Karpas-422 (cell line): Measurements from ENCODE around the gene AGAP2. TPM values are rescaled to one million over a fixed set of nuclear protein-coding genes. Genes with fewer than 3 reads are reported as not detected.

Experiments used
- DNase-seq: peaks from one replicate; pipeline ENCODE4 v3.0.0-alpha.2; 2015
- H2AFZ ChIP-seq: fragments of 200-600 bp; sonication (generic); 2 replicates; pipeline ENCODE4 v1.6.1; 2014; ENCODE audit warnings: antibody characterized with exemption, low read length, mixed read lengths
- H3K27ac ChIP-seq: fragments of 200-600 bp; sonication (generic); 2 replicates; pipeline ENCODE4 v1.5.1; 2014; ENCODE audit warnings: mild to moderate bottlenecking, low read length, moderate library complexity
- H3K27me3 ChIP-seq: fragments of 200-600 bp; sonication (generic); 2 replicates; pipeline ENCODE4 v1.6.1; 2014; ENCODE audit warnings: low read length, mixed read lengths
- H3K36me3 ChIP-seq: fragments of 200-600 bp; sonication (generic); 2 replicates; pipeline ENCODE4 v1.6.1; 2014; ENCODE audit warnings: low read length, mixed read lengths; ENCODE audit not compliant: insufficient read depth
- H3K4me1 ChIP-seq: fragments of 200-600 bp; sonication (generic); 2 replicates; pipeline ENCODE4 v1.6.1; 2014; ENCODE audit warnings: mild to moderate bottlenecking, low read length, mixed read lengths
- H3K4me2 ChIP-seq: fragments of 200-600 bp; sonication (generic); 2 replicates; pipeline ENCODE4 v1.6.1; 2014; ENCODE audit warnings: low read length, low read depth, mild to moderate bottlenecking; ENCODE audit not compliant: poor library complexity, severe bottlenecking
- H3K4me3 ChIP-seq: fragments of 200-600 bp; sonication (generic); 2 replicates; pipeline ENCODE4 v1.5.1; 2014; ENCODE audit warnings: mild to moderate bottlenecking, antibody characterized with exemption, low read length, mixed read lengths
- H3K79me2 ChIP-seq: fragments of 200-600 bp; sonication (generic); 2 replicates; pipeline ENCODE4 v1.6.1; 2014; ENCODE audit warnings: mild to moderate bottlenecking, low read length, mixed read lengths
- H3K9ac ChIP-seq: fragments of 200-600 bp; sonication (generic); 2 replicates; pipeline ENCODE4 v1.6.0; 2014; ENCODE audit warnings: low read length
- H3K9me2 ChIP-seq: fragments of 200-600 bp; sonication (generic), shearing (Covaris generic); replicated peaks from 2 replicates; pipeline ENCODE4 v1.6.0; 2014; ENCODE audit warnings: mild to moderate bottlenecking, low read length, moderate library complexity; ENCODE audit not compliant: insufficient read depth
- H3K9me3 ChIP-seq: fragments of 300-700, 200-600 bp; sonication (generic); 2 replicates; pipeline ENCODE4 v1.6.1; 2014; ENCODE audit warnings: low read length, mixed read lengths
- H4K20me1 ChIP-seq: fragments of 200-600 bp; sonication (generic); 2 replicates; pipeline ENCODE4 v1.6.1; 2014; ENCODE audit warnings: mild to moderate bottlenecking, antibody characterized with exemption, low read length, low read depth; ENCODE audit not compliant: insufficient read depth
- total RNA-seq: library from RNA; depleted of rRNA; stranded (reverse); fragments of >200 nt; shearing (Covaris generic); gene quantifications from 2 replicates; pipeline ENCODE4 v1.2.3, GENCODE V29; 2014; ENCODE audit warnings: low replicate concordance

AGAP2 gene
- total RNA-seq, 1 experiment from 2014 or later = 6.7 TPM

DNA sequence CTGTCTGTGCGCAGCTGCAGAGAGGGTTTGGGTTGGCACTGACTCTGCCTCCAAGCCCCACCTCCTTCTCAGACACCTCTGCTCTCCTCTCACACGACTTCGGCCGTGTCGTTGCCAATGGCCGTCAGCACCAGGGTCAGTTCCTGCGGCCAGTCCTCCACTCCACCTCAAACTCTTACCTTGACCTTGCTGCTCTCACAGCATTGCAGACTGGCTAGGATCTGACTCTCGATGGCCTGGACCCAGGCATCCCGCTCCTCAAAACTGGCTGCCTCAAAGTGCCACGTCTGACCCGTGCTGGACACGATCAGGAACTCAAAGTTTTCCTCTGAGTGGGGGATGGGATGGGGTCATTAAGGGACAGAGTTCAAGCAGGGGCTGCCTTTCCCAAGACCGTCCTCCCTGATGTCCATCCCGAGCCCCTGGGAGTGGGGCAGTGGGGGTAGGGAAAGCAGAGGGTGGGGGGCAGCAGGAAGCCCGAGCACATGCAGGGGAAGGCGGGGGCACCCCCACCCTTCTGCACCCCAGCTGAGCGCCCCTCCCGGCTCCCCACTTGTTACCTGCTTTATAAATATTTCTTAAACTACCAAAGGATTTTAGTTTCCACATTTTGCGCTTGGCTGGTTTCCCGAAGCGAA, 10.7 kb downstream of the AGAP2 start:
- no peaks in the 10 kb centered on the region for H3K27me3 ChIP-seq
- H2AFZ ChIP-seq = no peak overlapping the region
- no peaks in the 10 kb centered on the region for H3K79me2 ChIP-seq
- no peak overlapping the region for H3K4me3 ChIP-seq
- DNase-seq = no peak
- H3K4me1 ChIP-seq = no peaks in the 10 kb centered on the region
- no peaks in the 10 kb centered on the region for H3K9me3 ChIP-seq
- no peak overlapping the region for H3K27ac ChIP-seq
- H3K36me3 ChIP-seq = peaks cover 5% of the 10 kb centered on the region; the same call in 1 of the 2 replicates
- H3K9ac ChIP-seq = no peak overlapping the region
- no peaks in the 10 kb centered on the region for H4K20me1 ChIP-seq
- no peak overlapping the region for H3K4me2 ChIP-seq
- no peaks in the 10 kb centered on the region for H3K9me2 ChIP-seq

- no peaks in the 10 kb centered on the region for H3K9me2 ChIP-seq
- H3K4me1 ChIP-seq = no peaks in the 10 kb centered on the region
- no peaks in the 10 kb centered on the region for H3K9me3 ChIP-seq
- H3K36me3 ChIP-seq = peaks cover 5% of the 10 kb centered on the region; the same call in 1 of the 2 replicates
- no peak overlapping the region for H3K4me3 ChIP-seq
- DNase-seq = no peak
- H4K20me1 ChIP-seq = no peaks in the 10 kb centered on the region
- no peak overlapping the region for H3K27ac ChIP-seq
- H3K4me2 ChIP-seq = no peak overlapping the region
- no peak overlapping the region for H3K9ac ChIP-seq
- H3K27me3 ChIP-seq = no peaks in the 10 kb centered on the region
- H3K79me2 ChIP-seq = no peaks in the 10 kb centered on the region
- no peak overlapping the region for H2AFZ ChIP-seq
Measured at GRCh38 chr12:57726884-57727757, 11.4 kb downstream of the AGAP2 start.

DNA sequence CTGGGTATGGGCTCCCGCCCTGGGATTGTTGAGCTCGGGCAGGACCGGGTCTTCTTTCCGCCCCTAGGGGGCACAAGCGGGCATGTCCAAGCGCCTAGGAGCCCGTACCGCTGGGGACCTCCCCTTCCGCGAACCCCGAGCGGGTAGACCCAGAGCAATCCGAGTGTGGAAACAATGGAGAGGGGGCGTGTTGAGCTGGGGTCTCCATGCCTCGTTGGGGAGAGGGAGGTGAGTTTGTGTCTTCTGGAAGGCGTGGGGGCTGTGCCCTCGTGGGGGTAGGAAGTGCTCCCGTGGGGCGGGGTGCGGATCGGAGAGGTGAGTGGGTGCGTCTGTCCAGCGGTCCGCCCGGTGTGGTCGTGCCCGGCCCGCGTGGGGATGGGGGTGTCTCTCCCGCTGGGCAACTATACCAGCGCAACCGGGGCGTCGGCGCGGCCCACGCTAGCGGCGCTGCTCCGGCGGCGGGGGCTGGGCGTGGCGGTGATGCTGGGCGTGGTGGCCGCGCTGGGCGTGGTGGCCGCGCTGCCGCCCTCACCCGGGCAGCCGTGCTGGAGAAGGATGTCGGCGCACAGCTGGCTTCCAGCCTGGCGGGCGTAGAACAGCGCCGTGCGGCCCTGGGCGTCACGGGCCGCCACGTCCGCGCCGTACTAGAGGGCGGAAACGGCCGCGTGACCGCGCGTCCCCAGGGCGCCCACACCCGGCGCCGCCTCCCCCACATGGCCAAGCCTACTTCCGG, 12.2 kb downstream of the AGAP2 start:
- H3K27me3 ChIP-seq = no peaks in the 10 kb centered on the region
- H3K9me3 ChIP-seq = no peaks in the 10 kb centered on the region
- no peak overlapping the region for H3K27ac ChIP-seq
- no peaks in the 10 kb centered on the region for H4K20me1 ChIP-seq
- no peak overlapping the region for H3K4me2 ChIP-seq
- no peak overlapping the region for H3K9ac ChIP-seq
- H3K4me3 ChIP-seq = no peak overlapping the region
- peaks cover 5% of the 10 kb centered on the region; the same call in 1 of the 2 replicates for H3K36me3 ChIP-seq
- no peak overlapping the region for H2AFZ ChIP-seq
- no peak for DNase-seq
- no peaks in the 10 kb centered on the region for H3K4me1 ChIP-seq
- no peaks in the 10 kb centered on the region for H3K79me2 ChIP-seq
- no peaks in the 10 kb centered on the region for H3K9me2 ChIP-seq

DNA sequence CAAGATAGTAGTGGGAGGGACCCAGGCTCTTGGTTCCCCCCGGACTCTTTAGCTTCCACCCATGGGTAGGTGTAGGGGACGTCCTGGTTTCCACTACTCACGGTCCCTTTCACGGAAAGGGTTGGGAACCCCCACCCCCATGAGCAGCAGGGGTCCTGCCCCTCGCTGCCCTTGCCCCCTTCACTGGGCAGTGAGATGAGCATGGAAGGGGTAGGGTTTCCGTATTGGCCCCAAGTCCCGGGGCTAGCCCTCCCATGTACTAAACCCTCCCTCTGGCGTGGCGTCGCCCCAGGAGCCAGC, 12.7 kb downstream of the AGAP2 start:
- no peak for DNase-seq
- no peak overlapping the region for H3K4me2 ChIP-seq
- H3K9ac ChIP-seq = no peak overlapping the region
- H4K20me1 ChIP-seq = no peaks in the 10 kb centered on the region
- H3K9me2 ChIP-seq = no peaks in the 10 kb centered on the region
- no peak overlapping the region for H3K4me3 ChIP-seq
- H2AFZ ChIP-seq = no peak overlapping the region
- no peaks in the 10 kb centered on the region for H3K9me3 ChIP-seq
- H3K36me3 ChIP-seq = peaks cover 5% of the 10 kb centered on the region; the same call in 1 of the 2 replicates
- no peaks in the 10 kb centered on the region for H3K4me1 ChIP-seq
- H3K79me2 ChIP-seq = no peaks in the 10 kb centered on the region
- H3K27ac ChIP-seq = no peak overlapping the region
- no peaks in the 10 kb centered on the region for H3K27me3 ChIP-seq

DNA sequence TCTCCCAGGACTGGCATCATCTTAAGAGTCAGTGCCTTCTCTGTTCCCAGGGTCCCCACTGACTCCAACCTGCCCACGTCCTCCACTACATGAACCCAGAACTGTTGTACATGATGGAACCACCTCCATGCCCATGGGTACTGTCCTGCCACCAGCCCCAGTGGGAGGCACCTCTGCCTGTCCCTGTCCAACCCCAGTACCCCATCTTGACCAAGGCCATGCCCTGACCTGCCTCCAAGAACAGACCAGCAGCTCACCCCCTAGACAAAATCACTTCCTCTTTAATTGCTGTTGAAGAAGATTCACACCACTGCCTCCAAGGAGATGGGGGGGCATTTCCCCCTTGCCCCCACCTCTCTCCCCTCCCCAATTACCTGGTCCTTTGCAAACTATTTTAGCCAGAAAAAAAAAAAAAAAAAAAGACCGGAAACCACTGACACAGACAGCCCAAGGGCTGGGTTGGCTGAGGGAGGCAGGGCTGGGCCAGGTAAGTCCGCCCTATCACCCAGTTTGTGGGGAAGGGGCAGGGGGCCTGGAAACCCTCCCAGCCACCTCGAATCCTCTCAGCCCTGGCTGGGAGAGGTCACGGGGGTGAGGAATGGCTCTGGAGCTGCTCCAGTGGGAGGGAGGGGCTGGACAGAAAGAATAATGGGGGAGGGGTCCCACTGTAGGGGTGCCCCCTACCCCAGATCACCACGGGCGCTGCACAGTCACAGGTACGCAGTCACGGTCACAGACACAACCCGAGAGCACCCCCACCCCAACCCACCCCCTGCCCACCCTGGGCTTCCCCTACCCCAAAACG, 13.4 kb downstream of the AGAP2 start:
- Histone ChIP-seq H3K4me1 (no peaks in the 10 kb centered on the region), H3K4me3 (no peak overlapping the region), H2AFZ (no peak overlapping the region), H4K20me1 (no peaks in the 10 kb centered on the region), H3K9me2 (no peaks in the 10 kb centered on the region), H3K27me3 (no peaks in the 10 kb centered on the region), H3K9me3 (no peaks in the 10 kb centered on the region), H3K27ac (no peak overlapping the region), H3K36me3 (peaks cover 1% of the 10 kb centered on the region; the same call in 1 of the 2 replicates), H3K4me2 (no peak overlapping the region), H3K79me2 (no peaks in the 10 kb centered on the region), H3K9ac (no peak overlapping the region)
- no peak for DNase-seq

- no peak for DNase-seq
- Histone ChIP-seq H3K36me3 (0 out of 2 replicates have a peak, but pooled peaks cover 5% of the 10 kb centered on the region), H3K9ac (no peak overlapping the region)
Measured at GRCh38 chr12:57724003-57724935, 14.3 kb downstream of the AGAP2 start.

GRCh38 chr12:57723630-57723962, 14.9 kb downstream of the AGAP2 start:
- DNase-seq = no peak
- H3K27ac ChIP-seq = no peak overlapping the region
- H3K4me2 ChIP-seq = no peak overlapping the region
- no peaks in the 10 kb centered on the region for H3K79me2 ChIP-seq
- no peaks in the 10 kb centered on the region for H3K9me2 ChIP-seq
- peaks cover 8% of the 10 kb centered on the region; the same call in 1 of the 2 replicates for H3K36me3 ChIP-seq
- H3K9ac ChIP-seq = no peak overlapping the region
- no peaks in the 10 kb centered on the region for H3K27me3 ChIP-seq
- no peaks in the 10 kb centered on the region for H3K9me3 ChIP-seq
- no peaks in the 10 kb centered on the region for H3K4me1 ChIP-seq
- no peaks in the 10 kb centered on the region for H4K20me1 ChIP-seq
- no peak overlapping the region for H3K4me3 ChIP-seq
- no peak overlapping the region for H2AFZ ChIP-seq

More at GRCh38 chr12:57724003-57724935, 14.3 kb downstream of the AGAP2 start:
- Histone ChIP-seq H3K27ac (no peak overlapping the region), H3K9me3 (no peaks in the 10 kb centered on the region), H2AFZ (no peak overlapping the region), H4K20me1 (no peaks in the 10 kb centered on the region), H3K4me3 (no peak overlapping the region), H3K4me2 (no peak overlapping the region), H3K79me2 (no peaks in the 10 kb centered on the region), H3K9me2 (no peaks in the 10 kb centered on the region), H3K4me1 (no peaks in the 10 kb centered on the region), H3K27me3 (no peaks in the 10 kb centered on the region)
